HCT116 (cell line): ENCODE measurements around the gene KCNMB2. TPM values are rescaled to one million over a fixed set of nuclear protein-coding genes. Genes with fewer than 3 reads are reported as not detected.
A peak's percentile ranks its signal among the peaks of the same experiment; 100 is the strongest.

Source experiments
- ATAC-seq: fragments of 200-7000 bp; cut with Tn5 transposase; 2 replicates; pipeline ENCODE4 v1.9.1; 2020; ENCODE audit warnings: mild to moderate bottlenecking, moderate library complexity
- BruUV-seq: library from RNA; stranded (reverse); fragments of 400-500 nt; replicated peaks from 2 replicates; lab custom pipeline; 2021; lab: Mats Ljungman, UMichigan
- CTCF ChIA-PET: fragments of 300-600 bp; sonication (Branson Sonifier 250); formaldehyde crosslinking; loops from one replicate; lab custom pipeline; 2021; ENCODE audit warnings: antibody characterized with exemption; lab: Charles Lee
- POLR2A ChIA-PET: fragments of 300-600, 350-600 bp; sonication (Branson Sonifier 250); formaldehyde crosslinking; loops from one replicate; lab custom pipeline; 2021; ENCODE audit warnings: antibody characterized with exemption; lab: Charles Lee
- RAD21 ChIA-PET, 2 experiments: fragments of 300-600 bp; sonication (Branson Sonifier 250); formaldehyde crosslinking; loops; one replicate each; lab custom pipeline; 2023; ENCODE audit warnings: low total read pairs in 2 of 2; ENCODE audit not compliant: uncharacterized antibody in 2 of 2, unreplicated experiment in 2 of 2, low non-redundant PET in 1 of 2; lab: Charles Lee
- DNase-seq: peaks from one replicate; pipeline ENCODE4 v3.0.0-alpha.2; 2010; ENCODE audit warnings: low read depth, low spot score
- H2AFZ ChIP-seq: fragments of 200-600 bp; shearing (Covaris generic), sonication (generic); 2 replicates; pipeline ENCODE4 v1.6.1; 2017; ENCODE audit warnings: low read depth, mixed run types, mixed read lengths, antibody characterized with exemption, low read length; ENCODE audit not compliant: poor library complexity, severe bottlenecking
- H3K27ac ChIP-seq: 2 replicates; pipeline ENCODE4 v1.5.1; 2012; ENCODE audit warnings: low read depth, low read length
- H3K27me3 ChIP-seq: fragments of 200-600 bp; sonication (generic); 2 replicates; pipeline ENCODE4 v1.6.1; 2016; ENCODE audit warnings: mixed run types, low read length, mixed read lengths; ENCODE audit not compliant: insufficient read depth
- H3K36me3 ChIP-seq, 2 experiments: fragments of 200-500 bp in 1 of 2; fragments of 200-600 bp in 1 of 2; sonication (Bioruptor generic) in 1 of 2; sonication (generic) in 1 of 2; 2 replicates each; pipeline versions ENCODE4 v1.5.1 to v1.6.1; 2014 to 2016; ENCODE audit warnings: low read length in 2 of 2, inconsistent platforms in 1 of 2, mixed read lengths in 1 of 2, mixed run types in 1 of 2; ENCODE audit not compliant: insufficient read depth in 2 of 2, control insufficient read depth in 1 of 2
- H3K4me1 ChIP-seq, 2 experiments: fragments of 200-600 bp in 1 of 2; sonication (generic) in 1 of 2; 2 replicates each; pipeline versions ENCODE4 v1.5.1 to v1.6.1; 2012 to 2017; ENCODE audit warnings: low read length in 2 of 2, inconsistent platforms in 1 of 2, mild to moderate bottlenecking in 1 of 2, mixed read lengths in 1 of 2, mixed run types in 1 of 2, moderate library complexity in 1 of 2; ENCODE audit not compliant: insufficient read depth in 2 of 2, control insufficient read depth in 1 of 2
- H3K4me2 ChIP-seq: fragments of 200-600 bp; sonication (generic); 2 replicates; pipeline ENCODE4 v1.6.1; 2017; ENCODE audit warnings: mixed run types, low read length, mixed read lengths
- H3K4me3 ChIP-seq, 2 experiments: fragments of 200-600 bp in 1 of 2; sonication (generic) in 1 of 2; replicated peaks in 1 of 2; 2 replicates each; pipeline ENCODE4 v1.5.1; 2011 to 2016; ENCODE audit warnings: low read length in 2 of 2, control low read depth in 1 of 2, low read depth in 1 of 2, mild to moderate bottlenecking in 1 of 2, mixed read lengths in 1 of 2, mixed run types in 1 of 2
- H3K79me2 ChIP-seq: fragments of 200-600 bp; sonication (generic); 2 replicates; pipeline ENCODE4 v1.6.1; 2017; ENCODE audit warnings: mild to moderate bottlenecking, mixed run types, low read length, moderate library complexity, mixed read lengths; ENCODE audit not compliant: insufficient read depth
- H3K9ac ChIP-seq: fragments of 200-600 bp; sonication (generic); 2 replicates; pipeline ENCODE4 v1.6.1; 2016; ENCODE audit warnings: low read length, mixed read lengths
- H3K9me2 ChIP-seq: fragments of 200-600 bp; sonication (generic), shearing (Covaris generic); 2 replicates; pipeline ENCODE4 v1.6.1; 2017; ENCODE audit warnings: mixed run types, mild to moderate bottlenecking, moderate library complexity; ENCODE audit not compliant: insufficient read depth
- H3K9me3 ChIP-seq, 2 experiments: fragments of 200-500 bp in 1 of 2; fragments of 200-600 bp in 1 of 2; sonication (Bioruptor generic) in 1 of 2; sonication (generic) in 1 of 2; 2 replicates each; pipeline ENCODE4 v1.6.1; 2014 to 2017; ENCODE audit warnings: low read length in 2 of 2, mixed read lengths in 2 of 2, inconsistent platforms in 1 of 2, low read depth in 1 of 2, mild to moderate bottlenecking in 1 of 2, mixed run types in 1 of 2, moderate library complexity in 1 of 2; ENCODE audit not compliant: control insufficient read depth in 1 of 2, insufficient read depth in 1 of 2
- H4K20me1 ChIP-seq: fragments of 200-600 bp; sonication (generic), shearing (Covaris generic); 2 replicates; pipeline ENCODE4 v1.6.1; 2017; ENCODE audit warnings: mixed run types, mild to moderate bottlenecking, moderate library complexity; ENCODE audit not compliant: insufficient read depth
- CEBPB ChIP-seq: IDR thresholded peaks from 2 replicates; pipeline ENCODE4 v1.6.1; 2012; ENCODE audit warnings: low read depth
- FOSL1 ChIP-seq: IDR thresholded peaks from 2 replicates; pipeline ENCODE4 v1.6.1; 2012; ENCODE audit warnings: low read depth
- JUND ChIP-seq: IDR thresholded peaks from 2 replicates; pipeline ENCODE4 v1.6.1; 2012
- POLR2A ChIP-seq: IDR thresholded peaks from 2 replicates; pipeline ENCODE4 v1.7.0; 2011; ENCODE audit warnings: borderline replicate concordance; ENCODE audit not compliant: insufficient read depth, insufficient read length; ENCODE audit errors: extremely low read depth
- RAD21 ChIP-seq: IDR thresholded peaks from 2 replicates; pipeline ENCODE4 v1.6.1; 2012; ENCODE audit warnings: low read depth, mild to moderate bottlenecking
- ZFX ChIP-seq: fragments of 450-650 bp; IDR thresholded peaks from 2 replicates; pipeline ENCODE4 v1.6.1; 2017
- intact Hi-C: fragments of 100-400 bp; cut with micrococcal nuclease; formaldehyde crosslinking; loops from 2 replicates; pipeline ENCODE4 v1.10.0; 2022
- total RNA-seq: library from RNA; stranded (reverse); gene quantifications from one replicate; pipeline ENCODE4 v1.2.1, GENCODE V29; 2021; ENCODE audit not compliant: unreplicated experiment
- TF ChIP-seq, protein P1 (sequence below): IDR thresholded peaks from 2 replicates; pipeline ENCODE4 v1.6.1; 2012

Gene KCNMB2
- total RNA-seq, 1 experiment from 2014 or later: not detected

DNA sequence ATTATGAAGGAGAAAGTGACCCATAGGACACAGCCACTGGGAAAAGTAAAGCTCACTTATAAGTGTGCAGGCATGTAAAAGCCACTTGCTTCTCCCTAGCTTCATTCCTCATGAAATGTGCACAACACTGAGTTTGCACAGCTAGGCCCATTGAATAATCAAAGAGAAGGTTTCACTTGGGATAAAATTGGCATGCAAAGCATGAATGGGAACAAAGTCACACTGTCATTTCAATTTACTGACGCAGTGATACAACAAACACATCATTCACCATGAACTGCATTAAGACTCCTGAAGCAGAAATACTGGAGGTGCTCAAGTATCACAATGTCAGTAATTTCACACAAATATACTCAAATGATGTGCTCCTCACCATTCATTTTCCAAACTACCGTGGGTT is 61.1 kb downstream of the KCNMB2 start:
- H3K9me3 ChIP-seq: no peaks in the 10 kb centered on the region
- no peaks in the 10 kb centered on the region for H4K20me1 ChIP-seq
- no peak for TF ChIP-seq POLR2A
- TF ChIP-seq, all 23 proteins: peak for 0
- RAD21 ChIA-PET: no interaction called here
- Histone ChIP-seq H2AFZ (no peak overlapping the region), H3K4me1 (no peaks in the 10 kb centered on the region), H3K9ac (no peak overlapping the region), H3K4me3 (no peak overlapping the region), H3K27ac (no peak overlapping the region), H3K9me2 (no peaks in the 10 kb centered on the region; the same call in 1 of the 2 replicates), H3K36me3 (no peaks in the 10 kb centered on the region), H3K27me3 (no peaks in the 10 kb centered on the region), H3K79me2 (no peaks in the 10 kb centered on the region), H3K4me2 (no peak overlapping the region)
- intact Hi-C loops: no loop called here
- BruUV-seq: no TSS peak
- ATAC-seq: no peak
- POLR2A ChIA-PET: no interaction called here
- no peak for DNase-seq
- CTCF ChIA-PET: no interaction called here

DNA sequence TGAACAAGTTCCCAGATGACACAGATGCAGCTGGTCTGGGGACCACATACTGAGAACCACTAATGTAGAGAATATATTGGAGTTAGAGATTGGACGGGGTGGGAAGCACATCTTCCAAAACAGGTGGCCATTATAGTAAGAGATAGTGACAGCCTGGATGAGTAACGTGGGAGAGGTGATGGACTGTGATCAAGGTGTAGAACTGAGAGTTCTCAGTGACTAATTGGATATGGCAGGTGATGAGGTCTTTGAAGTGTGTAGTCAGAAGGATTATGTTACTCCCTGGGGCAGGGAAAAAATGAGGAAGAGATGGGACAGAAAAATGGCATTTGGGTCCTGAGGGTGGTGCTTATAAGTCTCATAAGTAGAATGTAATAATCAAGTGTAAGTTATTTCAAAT is 66.6 kb downstream of the KCNMB2 start:
- intact Hi-C loops: no loop called here
- Histone ChIP-seq H3K36me3 (no peaks in the 10 kb centered on the region), H4K20me1 (no peaks in the 10 kb centered on the region), H3K9me3 (no peaks in the 10 kb centered on the region), H2AFZ (no peak overlapping the region), H3K4me3 (no peak overlapping the region), H3K27me3 (no peaks in the 10 kb centered on the region), H3K4me2 (no peak overlapping the region), H3K79me2 (no peaks in the 10 kb centered on the region), H3K9ac (no peak overlapping the region), H3K9me2 (no peaks in the 10 kb centered on the region), H3K27ac (no peak overlapping the region), H3K4me1 (peaks cover 0 to 4% of the 10 kb centered on the region in 2 experiments; a peak in 2 of 4 replicates)
- RAD21 ChIA-PET: no interaction called here
- DNase-seq: no peak
- TF ChIP-seq, protein P1, sequence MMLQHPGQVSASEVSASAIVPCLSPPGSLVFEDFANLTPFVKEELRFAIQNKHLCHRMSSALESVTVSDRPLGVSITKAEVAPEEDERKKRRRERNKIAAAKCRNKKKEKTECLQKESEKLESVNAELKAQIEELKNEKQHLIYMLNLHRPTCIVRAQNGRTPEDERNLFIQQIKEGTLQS: no peak
- TF ChIP-seq RAD21 (no peak), POLR2A (no peak), JUND (peak; percentile 46; the same call in 1 of the 2 replicates), FOSL1 (peak; percentile 46; the same call in 1 of the 2 replicates), CEBPB (no peak), ZFX (no peak)
- POLR2A ChIA-PET: no interaction called here
- BruUV-seq: no TSS peak
- ATAC-seq: no peak
- CTCF ChIA-PET: no interaction called here
